Mammary epithelial cell (primary cell): ENCODE measurements around the gene NKD2.

Experiments
- CTCF ChIP-seq, 2 donors: IDR thresholded peaks in 1 of 2; conservative IDR thresholded peaks in 1 of 2; 2 replicates each; pipeline ENCODE4 v1.5.1; 2011 to 2012; ENCODE audit warnings: inconsistent platforms in 2 of 2, low read length in 2 of 2, mild to moderate bottlenecking in 2 of 2, control low read depth in 1 of 2, low read depth in 1 of 2; ENCODE audit not compliant: insufficient read depth in 1 of 2; ENCODE audit errors: extremely low read depth in 1 of 2
- EZH2 ChIP-seq: IDR thresholded peaks from 2 replicates; pipeline ENCODE4 v1.6.1; 2012; ENCODE audit warnings: low read length, inconsistent platforms, borderline replicate concordance

- TF ChIP-seq CTCF (conservative IDR thresholded peaks at IDR 0.05 in 1 of 2, IDR thresholded peaks at IDR 0.05 in 1 of 2; ENCODE audit: extremely low read depth in 1 of 2, insufficient read depth in 1 of 2, low read depth in 1 of 2, low read length in 2 of 2) (no peak), EZH2 (no peak)
Measured at GRCh38 chr5:1027631-1028441, 19.2 kb downstream of the NKD2 start.
